Stimulated activated CD8-positive, alpha-beta memory T cell treated with anti-CD3 and anti-CD28 coated beads, Interleukin-7, amount 100 ng/mL, for 24 hours (primary cell): ENCODE data around the gene ITM2C.

Experiments used
- DNase-seq: peaks from one replicate; pipeline ENCODE4 v3.0.0-alpha.2; 2020; ENCODE audit warnings: low read depth

ITM2C gene

DNA sequence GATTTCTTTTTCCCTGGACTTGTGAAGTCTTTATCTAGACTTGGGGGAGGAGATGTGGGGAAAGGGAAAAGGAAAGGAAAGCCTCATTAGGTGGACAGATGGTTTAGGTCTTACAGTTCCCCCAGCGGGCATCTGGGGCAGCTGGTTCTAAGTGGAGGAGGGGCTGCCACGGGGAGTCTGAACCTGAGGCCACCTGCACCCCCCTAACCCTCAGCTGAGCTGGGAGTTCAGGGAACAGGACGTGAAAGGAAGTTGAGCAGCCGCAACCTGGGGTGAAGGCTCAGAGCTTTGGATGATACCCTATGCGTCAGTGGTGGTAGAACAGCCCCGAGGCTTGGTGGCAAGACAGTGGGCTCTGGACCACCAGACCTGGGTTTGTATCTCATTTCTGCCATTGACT lies 26.8 kb downstream of the ITM2C start:
- no peak for DNase-seq

DNA sequence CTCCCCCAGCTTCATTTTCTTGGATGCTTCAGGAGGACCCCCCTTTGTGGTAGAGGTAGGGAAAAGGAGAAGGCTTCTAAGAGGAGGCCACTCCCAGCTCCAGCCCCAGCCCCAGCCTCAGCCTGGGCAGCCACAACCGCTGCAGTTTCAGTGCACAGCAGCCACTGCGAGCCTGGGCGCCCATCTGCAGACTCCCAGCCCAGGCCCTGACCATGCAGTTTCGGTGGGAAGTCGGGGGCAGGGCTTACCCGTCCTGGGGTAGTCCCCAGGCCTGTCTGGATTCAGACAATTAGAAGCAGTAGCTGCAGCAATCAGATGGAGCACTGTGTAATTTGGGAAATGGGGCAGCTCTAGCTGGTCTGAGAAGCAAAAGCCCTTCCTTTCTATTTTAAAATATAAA lies 28.6 kb downstream of the ITM2C start:
- DNase-seq, result no peak

DNA sequence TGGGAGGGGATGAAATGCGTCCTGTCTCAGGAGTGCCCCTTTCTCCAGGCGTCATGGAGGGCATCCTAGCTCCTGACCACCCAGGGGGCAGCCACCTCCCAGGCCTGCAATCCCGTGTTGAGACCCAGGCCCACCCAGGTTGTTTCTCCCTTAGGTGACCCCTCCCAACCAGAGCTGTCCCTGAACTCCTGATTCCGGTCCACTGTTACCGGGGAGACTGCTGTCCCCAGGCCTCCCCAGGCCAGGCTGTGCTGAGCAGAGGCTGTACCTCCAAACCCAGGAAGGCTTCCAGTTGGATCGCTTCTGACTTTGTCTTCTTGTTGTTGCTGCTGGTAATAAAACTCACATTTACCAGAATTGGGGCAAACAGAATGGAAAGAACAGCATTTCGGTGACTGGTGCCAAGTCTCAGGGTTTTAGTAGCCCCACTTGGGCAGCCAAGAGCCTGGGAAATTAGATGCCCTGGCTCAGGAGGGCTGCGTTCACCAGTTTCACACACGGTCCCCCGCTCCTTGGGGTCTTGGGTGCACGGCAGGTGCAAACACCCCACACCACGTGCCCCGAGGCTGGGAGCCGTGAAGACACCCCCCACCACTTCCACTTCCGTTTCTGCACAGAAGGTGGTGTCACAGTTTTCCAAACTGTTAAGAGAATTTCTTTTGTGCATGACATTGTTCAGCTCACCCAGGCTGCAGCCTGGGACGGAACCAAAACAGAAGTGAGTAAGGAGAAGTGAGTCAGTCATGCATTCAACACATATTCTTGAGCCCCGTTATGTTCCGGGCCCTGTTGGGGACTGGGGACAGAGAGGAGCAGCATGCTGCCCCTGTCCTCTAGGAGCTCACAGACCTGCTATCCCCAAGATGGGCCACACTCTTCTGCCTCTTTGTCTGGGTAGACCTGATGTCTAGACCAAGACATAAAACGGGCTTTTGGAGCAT lies 29.4 kb downstream of the ITM2C start:
- no peak for DNase-seq

DNA sequence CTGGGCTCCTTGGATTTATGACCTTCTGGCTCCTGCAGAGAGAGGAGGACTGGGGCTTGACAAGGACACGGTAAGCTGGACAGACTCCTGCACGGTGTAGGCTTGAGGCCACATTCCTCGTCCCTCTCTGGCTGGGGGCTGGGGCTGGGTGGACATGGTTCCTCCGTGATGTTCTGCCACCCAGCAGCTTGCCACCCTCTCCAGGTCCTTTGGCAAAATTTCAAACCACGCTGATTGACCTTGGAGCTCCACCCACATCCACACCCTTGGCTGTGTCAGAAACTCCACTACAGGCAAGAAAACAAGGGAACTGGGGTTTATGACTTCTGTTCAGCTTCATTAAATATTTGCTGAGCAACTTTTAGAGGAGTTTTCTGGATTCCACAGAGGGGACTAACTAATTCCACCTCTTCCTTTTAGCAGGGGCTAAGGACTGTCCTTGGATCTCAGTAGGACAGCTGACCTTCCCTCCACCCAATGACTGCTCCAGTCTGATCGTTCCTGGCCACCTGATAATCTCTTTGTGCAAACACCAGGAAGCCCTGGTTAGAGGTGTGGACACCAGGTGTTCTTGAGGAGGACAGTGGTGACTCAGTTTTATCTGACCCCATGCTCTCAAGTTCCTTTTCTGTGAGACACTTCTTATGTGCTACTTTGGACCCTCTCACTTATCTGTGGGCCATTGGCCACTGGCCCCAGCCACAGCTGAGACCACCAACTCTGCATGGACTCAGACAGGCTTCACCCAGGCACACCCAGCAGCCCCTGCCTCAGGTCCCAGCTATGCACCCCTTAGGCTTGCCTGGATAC lies 31.0 kb downstream of the ITM2C start:
- DNase-seq, result no peak

DNA sequence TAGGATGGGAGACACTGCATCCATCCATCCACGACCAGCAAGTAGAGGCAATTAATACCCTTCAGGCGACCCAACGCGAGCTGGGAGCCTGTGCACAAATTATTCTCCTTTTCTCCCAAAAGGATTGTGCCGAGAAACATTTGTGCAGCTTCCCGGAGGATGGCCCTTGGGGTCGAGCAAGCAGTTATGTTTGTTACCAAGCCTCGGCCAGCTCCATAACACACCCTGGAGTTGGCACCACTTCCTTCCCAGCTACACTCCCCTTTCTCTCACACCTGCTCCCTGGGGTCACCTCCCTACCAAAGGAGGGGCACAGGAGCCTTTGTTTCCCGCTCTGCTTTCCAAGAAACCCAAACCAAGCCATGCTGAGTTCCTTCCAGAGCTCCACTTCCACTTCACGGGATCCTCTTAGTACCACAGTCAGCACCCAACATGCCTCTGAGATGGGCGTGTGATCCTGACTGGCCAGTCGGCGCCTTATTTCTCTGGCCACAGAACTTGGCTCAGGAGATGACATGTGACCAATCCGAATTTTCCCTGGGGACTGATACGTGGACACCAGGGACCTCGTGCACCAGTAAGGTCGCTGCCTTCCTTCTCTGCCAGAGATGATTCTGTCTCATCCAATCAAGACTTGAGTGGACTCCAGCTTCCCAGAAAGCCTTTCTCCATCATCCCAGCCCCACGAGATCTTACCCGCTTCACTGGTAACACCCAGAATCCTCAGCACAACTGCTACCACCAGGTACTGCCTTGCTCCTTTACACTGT lies 31.8 kb downstream of the ITM2C start:
- DNase-seq, result no peak

DNA sequence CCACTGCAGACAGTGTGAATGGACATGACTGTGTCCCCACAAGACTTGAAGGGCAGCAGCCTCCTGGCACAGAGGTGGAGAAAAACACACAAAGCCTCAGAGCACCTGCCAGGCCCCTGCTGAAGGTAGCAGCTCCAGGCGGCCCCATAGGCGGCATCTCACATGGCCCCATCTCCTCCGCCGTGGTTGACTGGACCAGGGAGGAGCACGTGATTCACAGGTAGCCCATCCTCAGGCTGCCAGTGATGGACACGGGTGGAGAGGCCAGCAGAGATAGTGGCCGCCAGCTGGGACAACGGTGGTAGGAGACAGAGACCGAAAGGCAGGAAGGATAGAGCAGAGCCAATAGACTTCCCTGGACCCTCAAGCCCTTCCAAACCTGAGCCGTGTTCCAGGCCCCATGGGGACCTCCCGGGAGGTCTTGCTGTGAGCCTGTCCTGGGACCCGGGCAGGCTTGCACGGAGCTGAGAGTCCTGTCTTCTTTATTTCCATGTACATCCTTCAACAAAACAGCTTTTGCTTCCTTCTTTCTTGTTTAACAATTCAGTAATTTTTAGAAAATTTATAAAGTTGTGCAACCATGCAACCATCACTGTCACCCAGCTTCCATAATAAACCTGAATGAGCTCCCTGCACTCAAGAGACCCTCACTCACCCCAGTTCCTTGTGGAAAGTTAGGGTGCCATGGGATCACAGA lies 33.4 kb downstream of the ITM2C start:
- DNase-seq, result no peak

DNA sequence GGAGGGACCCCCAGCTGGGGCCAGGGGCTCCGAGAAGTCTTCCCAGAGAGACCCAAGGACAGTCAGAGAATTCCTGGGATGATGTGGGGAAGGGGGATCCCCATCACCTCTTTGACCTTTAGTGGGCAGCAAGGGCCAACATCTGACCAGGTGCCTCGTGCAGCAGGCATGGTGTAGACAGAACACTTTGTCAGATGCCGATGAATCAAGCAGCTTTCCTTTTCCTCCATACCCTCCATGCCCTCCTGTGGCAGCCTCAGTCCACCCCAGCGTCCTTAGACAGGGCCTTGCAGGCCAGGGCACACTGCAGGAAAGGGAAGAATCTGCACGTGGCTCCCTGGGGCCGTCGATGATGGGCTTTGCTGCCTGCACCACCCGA lies 34.0 kb downstream of the ITM2C start:
- DNase-seq, result no peak

DNA sequence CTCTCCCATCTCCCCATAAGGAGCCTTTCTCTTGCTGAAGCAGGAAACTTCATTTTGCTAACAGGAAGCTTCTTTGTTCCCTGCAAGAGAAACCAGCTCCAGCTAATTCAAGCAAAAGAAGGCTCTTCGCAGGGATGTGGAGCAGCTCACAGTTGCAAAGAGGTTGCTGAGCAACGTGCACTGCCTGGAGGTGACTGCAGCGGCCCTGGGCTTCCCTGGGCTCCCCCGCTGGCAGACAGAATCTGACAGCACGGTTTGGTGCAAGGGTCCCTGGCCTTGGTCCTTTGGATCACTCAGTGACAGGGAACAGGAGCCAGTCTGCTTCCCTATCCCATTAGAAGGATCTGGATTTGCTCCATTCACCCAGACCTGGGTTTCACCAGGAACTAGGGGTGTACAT lies 34.5 kb downstream of the ITM2C start:
- DNase-seq, result no peak

DNA sequence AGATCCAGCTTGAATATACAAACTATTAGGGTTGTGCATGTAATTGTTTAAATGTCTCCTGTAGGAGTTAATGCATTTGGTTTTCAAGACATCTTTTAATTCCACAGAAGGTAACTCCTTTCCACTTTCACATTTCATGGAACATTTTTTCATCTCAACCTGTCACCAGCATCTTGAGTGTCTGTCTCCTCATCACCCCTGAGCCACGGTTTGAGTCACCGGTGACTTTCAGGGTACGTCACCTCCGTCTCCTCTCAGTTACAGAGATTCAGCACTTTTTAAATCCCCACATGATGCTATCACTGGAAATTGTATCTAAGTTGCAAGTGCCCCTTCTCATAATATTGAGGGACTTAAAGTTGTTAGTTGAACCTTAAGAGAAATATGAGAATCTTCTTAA lies 35.0 kb downstream of the ITM2C start:
- DNase-seq, result no peak

DNA sequence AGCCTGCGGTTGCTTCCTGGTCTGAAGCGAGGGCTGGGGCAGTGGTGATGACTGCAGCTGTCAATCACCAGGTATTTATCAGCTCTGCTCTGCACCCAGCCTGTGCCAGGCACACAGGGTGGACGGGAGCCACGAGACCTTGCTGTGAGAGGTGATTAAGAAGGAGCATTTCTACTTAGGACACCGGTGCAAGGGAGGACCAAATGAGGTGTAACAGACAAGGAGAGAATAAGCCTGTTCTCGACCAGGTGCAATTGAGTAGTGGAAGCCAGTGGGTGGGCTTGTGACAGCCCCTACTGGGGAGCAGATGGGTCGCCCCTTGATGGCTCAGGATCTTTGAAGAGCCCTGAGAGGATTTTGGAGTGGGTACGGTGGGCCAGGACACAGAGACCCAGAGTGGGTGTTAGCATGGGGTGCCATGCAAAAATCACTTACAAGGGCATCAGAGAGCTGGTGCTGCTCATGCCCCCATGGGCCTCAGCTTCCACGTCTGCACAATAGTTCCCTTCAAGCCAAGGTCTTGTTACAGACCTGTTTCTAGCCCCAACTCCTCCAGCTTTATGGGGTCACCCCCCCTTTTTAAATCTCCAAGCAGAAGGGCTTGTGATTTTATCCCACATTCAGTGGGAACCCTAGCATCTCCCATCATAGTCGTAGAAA lies 35.7 kb downstream of the ITM2C start:
- no peak for DNase-seq

DNA sequence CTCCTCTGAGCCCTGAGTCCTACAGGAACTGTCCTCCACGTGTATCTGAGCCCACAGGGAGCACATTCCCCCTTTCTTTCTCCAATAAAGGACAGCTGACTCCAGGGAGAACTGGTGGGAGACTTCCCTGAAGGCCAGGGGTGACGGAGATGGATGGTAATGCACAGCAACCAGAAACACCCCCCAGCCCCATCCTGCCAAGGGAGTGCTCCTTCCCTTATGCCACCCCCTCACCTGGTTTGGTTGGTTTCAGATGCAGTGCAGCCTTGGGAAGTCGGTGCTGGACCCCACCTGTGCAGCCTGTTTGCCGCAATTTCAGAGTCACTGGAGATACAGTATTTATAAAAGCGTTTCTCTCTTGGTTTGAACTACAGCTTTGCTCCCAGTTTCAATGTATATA lies 36.3 kb downstream of the ITM2C start:
- no peak for DNase-seq

DNA sequence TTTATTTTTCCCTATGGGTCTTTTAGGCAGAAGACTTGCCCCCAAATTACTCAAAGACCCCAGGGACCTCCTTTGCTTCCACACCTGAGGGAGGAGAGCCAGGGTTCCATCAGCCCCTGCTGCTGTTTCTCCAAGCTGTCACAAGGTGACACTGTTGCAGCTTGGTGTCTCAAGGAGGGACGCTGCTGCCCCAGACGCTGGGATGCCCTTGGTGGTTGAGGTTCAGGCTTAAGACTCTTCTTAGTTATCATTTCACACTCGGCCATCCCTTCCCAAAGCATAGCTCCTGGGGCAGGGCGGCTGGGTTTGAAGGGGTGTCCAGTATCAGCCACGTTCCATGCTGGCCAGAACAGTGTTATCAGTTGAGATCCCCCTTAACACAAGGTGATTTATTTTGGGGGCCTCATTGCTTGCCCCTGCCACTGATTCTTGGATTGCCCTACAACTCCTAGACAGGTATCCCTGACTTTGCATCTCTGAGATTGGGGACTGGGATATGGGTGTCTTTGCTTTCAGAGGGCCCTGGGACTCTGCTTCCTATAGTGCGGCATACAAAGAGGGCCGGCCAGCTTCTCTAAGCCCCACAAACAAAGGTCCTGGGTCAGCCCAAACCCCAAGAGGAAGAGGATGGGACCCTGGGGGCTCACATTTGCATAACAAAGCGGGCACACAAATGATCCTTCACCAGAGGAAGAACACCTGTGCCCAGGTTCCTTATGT lies 37.6 kb downstream of the ITM2C start:
- DNase-seq, result no peak

DNA sequence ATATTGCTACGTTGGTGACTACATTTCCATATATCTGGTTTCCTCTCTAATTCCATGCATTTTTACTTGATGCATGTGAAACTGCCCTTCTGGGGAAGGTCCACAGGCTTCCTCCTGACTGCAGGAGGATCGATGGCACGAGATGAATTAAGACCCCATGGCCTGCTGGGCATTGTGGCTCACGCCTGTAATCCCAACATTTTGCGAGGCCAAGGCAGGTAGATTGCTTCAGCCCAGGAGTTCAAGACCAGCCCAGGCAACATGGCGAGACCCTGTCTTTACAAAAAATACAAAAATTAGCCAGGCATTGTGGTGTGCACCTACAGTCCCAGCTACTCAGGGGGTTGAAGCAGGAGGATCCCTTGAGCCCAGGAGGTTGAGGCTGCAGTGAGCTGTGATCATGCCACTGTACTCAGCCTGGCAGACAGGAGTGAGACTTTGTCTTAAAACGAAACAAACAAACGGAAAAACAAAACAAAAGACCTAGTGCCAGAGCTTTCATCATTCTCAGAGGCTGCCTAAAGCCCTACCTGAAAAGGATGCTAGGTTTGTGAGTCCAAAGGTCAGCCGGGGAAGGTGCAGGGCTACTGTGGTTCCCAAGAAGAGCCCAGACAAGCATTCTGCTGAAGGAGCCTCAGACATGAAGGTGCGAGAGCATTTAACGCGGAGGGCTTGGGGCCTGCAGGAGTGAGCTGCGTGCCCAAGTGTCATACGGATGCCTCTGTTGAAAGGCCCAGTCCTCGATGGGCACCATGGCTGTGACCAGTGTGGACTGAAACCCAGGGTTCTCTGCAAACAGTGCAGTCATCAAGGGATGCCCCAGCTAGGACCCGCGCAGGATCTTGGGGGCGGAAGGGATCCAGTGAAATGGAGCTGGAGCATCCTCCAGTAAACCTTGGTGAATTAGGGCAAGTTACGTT lies 38.7 kb downstream of the ITM2C start:
- DNase-seq, result no peak

DNA sequence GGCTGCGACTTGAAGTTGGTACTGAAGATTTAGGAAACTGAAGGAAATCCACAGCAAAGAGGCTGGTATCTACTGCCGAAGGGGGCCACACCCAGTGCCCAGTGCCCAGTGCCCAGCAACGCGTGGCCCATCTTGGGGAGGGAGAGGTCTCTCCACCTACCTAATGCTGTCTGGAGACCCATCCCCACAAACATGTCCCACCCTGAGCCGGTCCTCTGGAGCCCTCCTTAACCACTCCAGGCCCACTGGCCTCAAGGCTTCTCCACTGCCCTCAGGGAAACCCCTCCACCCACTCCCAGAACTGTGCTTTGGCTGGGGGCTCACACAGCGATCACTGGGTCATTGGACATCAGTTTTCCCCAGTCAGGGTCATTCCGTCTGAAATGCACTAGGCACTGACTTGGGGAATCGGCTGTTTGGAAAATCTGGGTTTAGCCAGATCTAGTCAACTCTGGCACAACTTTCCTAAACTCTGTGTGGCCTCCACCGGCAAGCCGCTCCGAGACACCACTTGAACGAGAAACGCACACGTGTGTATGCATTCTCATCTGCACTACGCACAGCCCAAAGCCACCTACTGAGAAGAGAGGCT lies 40.2 kb downstream of the ITM2C start:
- DNase-seq, result no peak

DNA sequence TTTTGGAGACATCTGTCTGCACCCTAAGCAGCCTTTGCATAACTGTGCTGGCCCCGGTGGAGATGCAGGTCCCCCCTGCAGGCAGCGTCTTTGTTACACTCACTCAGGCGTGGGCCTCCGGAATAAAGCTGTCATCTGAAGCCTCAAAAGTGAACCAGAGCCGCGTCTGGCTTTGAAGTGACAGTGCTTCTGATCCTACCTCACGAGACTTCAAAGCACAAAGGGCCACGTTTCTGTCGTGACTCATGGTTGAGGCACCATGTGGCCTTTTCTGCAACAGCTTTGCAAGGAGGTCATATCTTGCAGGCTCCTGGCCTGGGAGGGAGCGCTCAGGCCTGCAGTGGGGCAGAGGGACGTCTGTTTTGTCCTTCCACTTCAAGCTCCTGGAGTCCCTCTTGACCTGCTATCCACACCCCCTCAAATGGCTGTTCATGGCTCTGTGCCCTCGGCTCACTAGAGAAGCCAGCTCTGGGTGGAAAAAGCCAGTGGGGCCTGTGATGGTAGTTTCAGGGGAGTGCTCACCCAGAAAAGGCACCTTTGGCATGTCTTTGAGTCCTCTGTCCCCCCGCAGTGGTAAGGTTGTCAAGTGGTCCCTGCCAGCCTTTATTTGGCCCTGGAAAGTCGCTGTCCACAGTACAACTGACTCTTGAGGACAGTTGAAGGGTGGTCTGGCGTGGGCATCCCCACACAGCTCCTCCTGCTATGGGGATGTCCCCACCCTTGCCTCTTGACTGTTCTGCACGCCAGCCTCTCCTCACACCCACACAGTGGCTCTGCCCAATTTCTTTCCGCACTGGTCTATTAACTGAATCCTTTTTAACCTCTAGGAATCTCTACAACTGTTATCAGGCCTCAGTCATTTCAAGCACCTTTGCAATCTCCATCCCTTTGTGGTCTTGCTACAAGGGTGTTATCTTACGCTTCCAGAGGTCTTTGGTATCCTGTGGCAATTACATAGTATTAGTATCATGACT lies 41.0 kb downstream of the ITM2C start:
- DNase-seq, result peak; percentile 74

DNA sequence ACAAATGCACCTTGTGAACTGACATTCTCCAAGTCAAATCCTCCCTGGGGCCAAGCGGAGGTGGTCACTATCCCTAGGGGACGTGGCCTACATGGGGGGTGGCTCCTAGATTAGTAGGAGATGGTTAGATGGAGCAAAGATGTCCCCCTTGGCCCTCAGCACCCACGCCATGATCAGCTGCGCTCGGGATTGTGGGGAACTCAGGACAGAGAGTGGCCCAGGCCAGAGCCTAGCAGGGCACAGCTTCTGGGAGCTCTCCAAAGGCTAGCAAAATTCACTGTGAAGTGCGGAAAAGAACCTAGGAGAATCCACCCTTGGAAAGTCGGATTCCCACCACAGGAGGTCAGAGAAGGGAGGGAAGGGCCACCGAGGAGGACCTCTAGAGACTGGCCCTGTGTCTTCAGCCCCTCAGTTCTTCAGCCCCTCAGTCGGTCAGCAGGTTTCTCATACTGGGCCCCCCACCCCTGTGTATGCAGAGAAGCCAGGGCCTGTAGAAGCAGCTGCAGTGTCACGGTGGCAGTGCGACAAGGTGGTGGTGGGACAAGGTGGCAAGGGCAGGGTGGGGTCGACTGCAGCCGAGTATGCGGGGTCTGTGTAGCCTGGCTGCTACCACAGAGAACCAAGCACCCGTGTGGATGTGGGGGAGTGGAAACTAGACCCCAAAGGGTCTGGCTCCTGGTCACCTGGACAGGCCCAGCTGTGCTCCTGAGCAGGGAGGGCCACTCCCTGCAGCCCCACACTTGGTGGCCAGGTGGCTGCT lies 41.9 kb downstream of the ITM2C start:
- DNase-seq, result no peak
